Measurements from ENCODE around the gene SNTB2.

DNA sequence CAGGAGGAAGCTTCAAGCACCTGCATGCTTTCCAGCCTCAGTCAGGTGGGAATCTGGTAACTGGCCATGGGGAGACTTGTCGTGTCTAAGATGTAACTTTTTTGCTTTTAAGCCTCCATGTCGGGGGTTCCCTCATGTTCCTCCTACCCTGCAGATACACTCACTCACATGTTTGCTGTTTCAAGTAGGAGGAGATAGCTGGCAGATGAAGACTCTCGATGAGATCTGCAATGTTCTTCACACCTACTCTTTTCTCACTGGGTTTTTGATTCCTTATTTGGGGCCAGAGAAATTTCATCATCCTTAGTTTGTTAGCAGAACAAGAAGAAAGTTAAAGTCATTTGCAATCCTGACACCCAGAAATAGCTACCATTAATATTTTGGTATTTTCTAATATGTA lies 29.8 kb upstream of the SNTB2 start:
- TF ChIP-seq, protein P1, sequence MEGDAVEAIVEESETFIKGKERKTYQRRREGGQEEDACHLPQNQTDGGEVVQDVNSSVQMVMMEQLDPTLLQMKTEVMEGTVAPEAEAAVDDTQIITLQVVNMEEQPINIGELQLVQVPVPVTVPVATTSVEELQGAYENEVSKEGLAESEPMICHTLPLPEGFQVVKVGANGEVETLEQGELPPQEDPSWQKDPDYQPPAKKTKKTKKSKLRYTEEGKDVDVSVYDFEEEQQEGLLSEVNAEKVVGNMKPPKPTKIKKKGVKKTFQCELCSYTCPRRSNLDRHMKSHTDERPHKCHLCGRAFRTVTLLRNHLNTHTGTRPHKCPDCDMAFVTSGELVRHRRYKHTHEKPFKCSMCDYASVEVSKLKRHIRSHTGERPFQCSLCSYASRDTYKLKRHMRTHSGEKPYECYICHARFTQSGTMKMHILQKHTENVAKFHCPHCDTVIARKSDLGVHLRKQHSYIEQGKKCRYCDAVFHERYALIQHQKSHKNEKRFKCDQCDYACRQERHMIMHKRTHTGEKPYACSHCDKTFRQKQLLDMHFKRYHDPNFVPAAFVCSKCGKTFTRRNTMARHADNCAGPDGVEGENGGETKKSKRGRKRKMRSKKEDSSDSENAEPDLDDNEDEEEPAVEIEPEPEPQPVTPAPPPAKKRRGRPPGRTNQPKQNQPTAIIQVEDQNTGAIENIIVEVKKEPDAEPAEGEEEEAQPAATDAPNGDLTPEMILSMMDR (IDR thresholded peaks at IDR 0.05): no peak
- TF ChIP-seq POLR2A (IDR thresholded peaks at IDR 0.05): no peak
